Measurements from ENCODE around the gene GBX1.

GRCh38 chr7:151131592-151132293 lies 35.8 kb downstream of the GBX1 start:
- TF ChIP-seq CTCF (IDR thresholded peaks at IDR 0.05; ENCODE audit: insufficient read depth, low read length, poor library complexity, severe bottlenecking): no peak
- no peak for TF ChIP-seq EZH2phosphoT487 (conservative IDR thresholded peaks at IDR 0.05; ENCODE audit: low read length)

Measured in SU-DHL-6 (cell line).